Stimulated activated CD8-positive, alpha-beta memory T cell treated with anti-CD3 and anti-CD28 coated beads, Interleukin-4, amount 100 ng/mL, for 24 hours (primary cell): Measurements from ENCODE around the gene C16orf78.

Source experiments
- DNase-seq: peaks from one replicate; pipeline ENCODE4 v3.0.0-alpha.2; 2020; ENCODE audit warnings: low read depth

The C16orf78 gene

GRCh38 chr16:49395021-49395420 lies 21.4 kb downstream of the C16orf78 start:
- no peak for DNase-seq

GRCh38 chr16:49396206-49396720 lies 22.7 kb downstream of the C16orf78 start:
- no peak for DNase-seq

GRCh38 chr16:49398761-49399160 lies 25.2 kb downstream of the C16orf78 start:
- DNase-seq, result no peak

- DNase-seq, result no peak
These were observed 26.2 kb downstream of the C16orf78 start for GRCh38 chr16:49399594-49400364.

GRCh38 chr16:49400611-49401010 lies 27.0 kb downstream of the C16orf78 start:
- DNase-seq, result no peak

GRCh38 chr16:49405123-49405522 lies 31.5 kb downstream of the C16orf78 start:
- DNase-seq, result no peak

- no peak for DNase-seq
These were observed 31.9 kb downstream of the C16orf78 start for GRCh38 chr16:49405530-49405929.

- peak; percentile 43 for DNase-seq
These were observed 34.4 kb downstream of the C16orf78 start for GRCh38 chr16:49407873-49408550.

GRCh38 chr16:49409121-49409520 lies 35.5 kb downstream of the C16orf78 start:
- no peak for DNase-seq

GRCh38 chr16:49410226-49410625 lies 36.6 kb downstream of the C16orf78 start:
- DNase-seq, result no peak

- no peak for DNase-seq
These were observed 37.7 kb downstream of the C16orf78 start for GRCh38 chr16:49411121-49411970.

GRCh38 chr16:49414671-49415070 lies 41.1 kb downstream of the C16orf78 start:
- DNase-seq, result no peak

- no peak for DNase-seq
These were observed 41.5 kb downstream of the C16orf78 start for GRCh38 chr16:49415083-49415482.

GRCh38 chr16:49416001-49416675 lies 42.5 kb downstream of the C16orf78 start:
- no peak for DNase-seq

GRCh38 chr16:49417354-49417753 lies 43.8 kb downstream of the C16orf78 start:
- no peak for DNase-seq

- DNase-seq, result no peak
These were observed 45.4 kb downstream of the C16orf78 start for GRCh38 chr16:49419006-49419405.

GRCh38 chr16:49419862-49420261 lies 46.3 kb downstream of the C16orf78 start:
- DNase-seq, result no peak

- DNase-seq, result no peak
These were observed 49.3 kb downstream of the C16orf78 start for GRCh38 chr16:49422896-49423295.

- DNase-seq, result no peak
These were observed 51.4 kb downstream of the C16orf78 start for GRCh38 chr16:49424961-49425360.

- DNase-seq, result no peak
These were observed 54.2 kb downstream of the C16orf78 start for GRCh38 chr16:49427771-49428170.

GRCh38 chr16:49428808-49429207 lies 55.2 kb downstream of the C16orf78 start:
- DNase-seq, result no peak

GRCh38 chr16:49431040-49431439 lies 57.4 kb downstream of the C16orf78 start:
- DNase-seq, result no peak
